ENCODE results near the gene ALDH1L1. TPM values are rescaled to one million over a fixed set of nuclear protein-coding genes. Genes with fewer than 3 reads are reported as not detected.

The ALDH1L1 gene
- 0.11 TPM in 1 of 2 replicates, not detected in the other for total RNA-seq (2014; rRNA removed; shearing (Covaris generic))

DNA sequence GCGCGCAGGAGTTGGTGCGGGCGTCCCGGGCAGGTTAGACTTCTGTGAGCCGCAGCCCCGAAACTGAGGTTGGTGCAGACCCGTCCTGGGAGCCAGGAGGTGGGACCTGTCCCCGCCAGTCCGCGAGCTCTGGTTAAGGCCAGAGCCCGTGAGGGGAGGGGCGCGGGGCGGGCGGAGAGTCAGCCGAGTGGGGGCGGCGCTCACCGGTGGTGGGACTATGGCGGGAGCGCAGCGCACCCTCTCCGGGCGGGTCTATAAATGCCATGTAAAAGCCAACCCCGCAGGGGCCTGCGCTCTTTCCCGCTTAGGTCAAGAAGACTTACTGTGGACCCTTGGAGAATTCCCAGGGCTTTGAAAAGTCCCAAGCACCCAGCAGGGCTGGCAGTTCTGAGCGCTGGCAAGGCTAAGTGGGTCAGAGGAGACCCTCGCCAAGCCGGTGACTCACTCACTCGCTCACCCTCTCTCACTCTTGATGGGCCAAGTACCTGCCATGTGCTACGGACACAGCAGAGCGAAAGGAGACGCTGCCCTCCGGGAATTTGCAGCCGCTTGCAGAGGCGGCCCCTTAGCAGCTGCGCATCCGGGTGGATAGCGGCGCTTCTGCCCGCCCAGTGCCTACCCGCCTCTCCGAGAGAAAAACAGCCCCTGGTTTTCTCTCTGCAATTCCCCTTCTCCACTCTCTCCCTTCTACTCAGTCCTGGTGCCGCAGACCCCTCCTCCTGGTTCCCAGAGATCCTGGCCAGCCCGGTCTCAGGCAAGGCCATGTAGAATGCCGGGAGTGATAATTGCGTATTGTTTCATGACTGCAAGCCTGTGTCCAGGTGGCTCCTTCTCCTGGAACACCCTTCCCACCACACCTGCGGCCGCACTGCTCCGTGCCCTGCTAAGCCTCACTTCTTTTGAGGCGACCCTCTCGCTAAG is at the start of gene ALDH1L1:
TSS of gene ALDH1L1 (minus strand) at position 110 of the 921 bp plus-strand sequence. CDS start 19,607 bp downstream, outside the sequence.

DNA sequence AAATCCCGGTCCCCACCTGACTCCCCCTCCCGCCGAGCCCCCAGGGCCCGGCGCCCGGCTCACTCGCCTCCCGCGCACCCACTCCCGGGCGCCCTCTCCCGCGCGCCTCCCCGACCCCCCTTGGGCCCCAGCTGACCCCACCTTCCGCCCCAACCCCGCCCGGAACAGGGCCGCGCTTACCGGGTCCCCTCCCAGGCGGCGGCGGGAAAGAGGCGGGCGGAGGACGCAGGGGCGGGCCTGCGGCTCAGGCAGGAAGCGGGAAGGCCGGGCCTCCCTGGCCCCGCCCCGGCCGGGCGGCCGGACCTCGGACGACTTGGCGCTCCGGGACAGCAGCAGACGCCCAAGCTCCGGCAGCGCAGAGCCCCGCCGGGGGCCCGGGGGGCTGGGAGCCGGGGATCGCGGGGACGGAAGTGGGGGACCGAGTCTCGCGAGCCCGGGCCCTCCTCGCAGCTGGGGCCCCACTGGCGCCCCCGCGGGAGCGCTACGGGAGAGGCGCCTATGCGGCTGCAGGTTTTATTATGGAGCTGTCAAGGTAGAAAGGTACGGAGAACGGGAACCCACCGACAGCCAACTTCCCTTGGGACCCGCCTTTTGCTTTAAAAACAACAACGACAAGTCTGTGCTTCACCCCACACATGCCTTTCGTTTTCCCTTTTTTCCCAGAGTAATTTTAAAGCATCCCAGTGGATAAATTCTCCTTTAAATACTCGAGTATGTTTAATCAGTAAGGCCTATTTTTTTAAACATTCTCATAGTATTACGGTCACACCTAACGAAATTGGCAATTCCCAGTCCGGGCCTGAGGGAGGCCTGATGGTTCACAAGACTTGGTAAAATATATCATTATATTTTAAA is 96.2 kb downstream of the ALDH1L1 start, which contains the start of gene SLC41A3:
TSS of gene SLC41A3 (minus strand) at position 212 of the 855 bp plus-strand sequence. CDS start 15,905 bp downstream, outside the sequence.

Small RNAs within 50 kb of the gene (small RNA-seq; reads per million reads assigned to genes)
- 0.25 reads per million for gene RNU1-30P

Other genes starting within 250 kb of the ALDH1L1 start
- gene ROPN1B, start 211.4 kb downstream of the ALDH1L1 start, total RNA-seq (2014; rRNA removed; shearing (Covaris generic)), result 7.4 and 8.2 TPM in 2 replicates
- gene SLC41A3, start 96.5 kb downstream of the ALDH1L1 start, total RNA-seq (2014; rRNA removed; shearing (Covaris generic)), result 39.7 and 47.3 TPM in 2 replicates
- gene KLF15, start 176.8 kb upstream of the ALDH1L1 start, total RNA-seq (2014; rRNA removed; shearing (Covaris generic)), result 5.8 and 8.3 TPM in 2 replicates
- not detected in 2 replicates for gene CFAP100, start 214.3 kb upstream of the ALDH1L1 start, total RNA-seq (2014; rRNA removed; shearing (Covaris generic))